HG02973 (cell line): ENCODE measurements around the gene STKLD1.
"Not testable (repeated sequence)": the region's sequence is repeated elsewhere in the genome, so short reads cannot be mapped to it uniquely, and the experiment has no call there.

ENCODE experiments used
- ATAC-seq: cut with Tn5 transposase; IDR thresholded peaks from one replicate; pipeline ENCODE4 v1.9.1; 2021; ENCODE audit warnings: moderate library complexity; ENCODE audit not compliant: unreplicated experiment

Gene STKLD1

DNA sequence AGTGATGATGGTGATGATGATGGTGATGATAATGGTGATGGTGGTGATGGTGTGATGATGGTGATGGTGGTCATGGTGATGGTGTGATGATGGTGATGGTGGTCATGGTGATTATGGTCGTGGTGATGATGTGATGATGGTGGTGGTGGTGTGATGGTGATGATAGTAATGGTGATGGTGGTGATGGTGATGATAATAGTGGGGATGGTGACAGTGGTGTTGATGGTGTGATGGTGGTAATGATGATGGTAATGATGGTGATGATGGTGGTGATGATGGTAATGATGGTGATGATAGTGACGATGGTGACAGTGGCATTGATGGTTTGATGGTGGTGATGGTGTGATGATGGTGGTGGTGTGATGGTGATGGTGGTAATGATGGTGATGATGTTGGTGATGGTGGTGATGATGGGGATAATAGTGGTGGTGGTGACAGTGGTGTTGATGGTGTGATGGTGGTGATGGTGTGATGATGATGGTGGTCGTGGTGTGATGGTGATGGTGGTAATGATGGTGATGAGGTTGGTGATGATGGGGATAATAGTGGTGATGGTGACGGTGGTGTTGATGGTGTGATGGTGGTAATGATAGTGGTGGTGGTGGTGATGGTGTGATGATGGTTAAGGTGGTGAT, 6.5 kb downstream of the STKLD1 start:
- ATAC-seq, result no peak

DNA sequence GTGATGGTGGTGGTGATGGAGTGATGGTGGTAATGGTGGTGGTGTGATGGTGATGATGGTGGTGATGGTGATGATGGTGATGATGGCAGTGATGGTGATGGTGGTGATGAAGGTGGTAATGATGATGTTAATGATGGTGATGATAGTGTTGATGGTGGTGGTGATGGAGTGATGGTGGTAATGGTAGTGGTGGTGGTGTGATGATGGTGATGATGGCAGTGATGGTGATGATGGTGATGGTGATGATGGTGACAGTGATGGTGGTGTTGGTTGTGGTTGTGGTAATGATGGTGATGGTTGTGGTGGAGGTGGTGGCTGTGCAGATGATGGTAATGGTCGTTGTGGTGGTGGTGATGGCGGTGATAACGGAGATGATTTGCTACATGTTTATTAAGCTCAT, 7.3 kb downstream of the STKLD1 start:
- no peak for ATAC-seq

DNA sequence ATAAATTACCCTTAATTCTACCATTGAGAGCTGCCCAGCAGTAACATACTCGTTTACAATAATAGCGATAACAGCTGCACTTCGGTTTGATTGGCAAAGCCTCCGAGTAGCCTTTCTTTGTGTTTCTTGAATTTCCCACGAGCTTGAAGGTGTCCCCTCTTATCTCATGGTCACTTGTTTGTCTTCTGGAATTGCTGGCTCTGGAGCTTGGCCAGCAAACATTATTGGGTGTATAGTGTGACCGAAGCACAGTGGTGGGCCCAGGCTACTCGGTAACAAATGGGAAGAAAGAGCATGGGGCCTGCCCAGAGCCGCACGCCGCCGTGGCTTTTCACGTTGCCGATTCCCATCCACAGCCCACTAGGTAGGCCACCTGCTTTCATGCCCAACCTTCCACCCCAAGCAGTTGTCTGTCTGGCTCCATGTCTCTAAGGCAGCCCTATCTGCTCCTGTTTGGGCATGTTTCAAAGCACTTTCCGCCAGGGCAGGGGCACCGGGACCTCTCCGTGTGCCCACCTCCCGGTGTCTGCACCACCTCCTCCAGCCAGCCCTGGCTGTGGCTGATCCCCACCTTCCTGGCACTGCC, 8.7 kb downstream of the STKLD1 start:
- ATAC-seq, result no peak

GRCh38 chr9:133385452-133385851, 9.3 kb downstream of the STKLD1 start:
- ATAC-seq, result no peak

- no peak for ATAC-seq
These were observed 10.2 kb downstream of the STKLD1 start for GRCh38 chr9:133386338-133386737.

- ATAC-seq, result no peak
These were observed 11.5 kb downstream of the STKLD1 start for GRCh38 chr9:133387680-133388079.

DNA sequence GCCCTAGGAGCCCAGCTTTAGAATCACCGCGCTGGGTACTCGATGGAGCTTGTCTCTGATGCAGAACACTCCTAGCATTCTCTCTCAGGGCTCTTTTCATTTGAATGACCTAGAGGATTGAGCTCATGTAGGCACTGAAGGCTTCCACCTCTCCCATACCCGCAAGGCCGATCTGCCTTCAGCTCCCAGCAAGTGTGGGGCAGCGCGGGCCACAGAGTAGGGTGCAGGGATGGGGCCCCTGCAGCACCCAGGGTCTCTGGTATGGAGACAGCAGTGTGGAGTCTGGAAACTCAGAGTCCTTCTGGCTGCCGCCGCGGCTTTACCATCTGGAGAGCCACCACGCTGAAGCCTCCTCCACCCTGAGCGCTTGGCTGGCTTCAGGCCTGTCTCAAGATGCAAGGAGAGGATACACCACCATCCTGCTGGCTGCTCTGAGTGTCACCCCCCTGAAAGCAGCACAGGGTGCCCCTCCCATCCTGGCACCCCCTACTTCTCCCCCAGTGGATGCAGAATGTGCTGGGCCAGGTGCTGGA, 12.9 kb downstream of the STKLD1 start:
- no peak for ATAC-seq

DNA sequence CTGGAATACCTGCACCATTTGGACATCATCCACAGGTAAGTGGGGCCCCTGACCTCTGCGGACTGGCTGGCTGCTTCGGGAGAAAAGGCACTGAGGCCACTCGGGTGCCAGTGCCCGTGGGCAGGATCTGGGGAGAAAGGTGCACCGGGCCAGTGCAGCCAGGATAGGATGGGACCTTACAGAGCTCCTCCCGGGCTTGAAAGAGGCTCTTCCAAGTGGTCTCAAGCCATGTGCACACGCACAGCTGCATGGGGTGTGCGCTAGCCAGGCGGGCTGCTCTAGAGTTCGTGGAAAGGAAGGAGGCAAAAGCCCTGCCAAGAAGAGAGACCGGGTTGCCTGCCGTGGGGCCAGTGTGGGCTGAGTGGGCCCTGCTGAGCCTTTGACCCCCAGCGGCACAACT, 13.4 kb downstream of the STKLD1 start:
- no peak for ATAC-seq

DNA sequence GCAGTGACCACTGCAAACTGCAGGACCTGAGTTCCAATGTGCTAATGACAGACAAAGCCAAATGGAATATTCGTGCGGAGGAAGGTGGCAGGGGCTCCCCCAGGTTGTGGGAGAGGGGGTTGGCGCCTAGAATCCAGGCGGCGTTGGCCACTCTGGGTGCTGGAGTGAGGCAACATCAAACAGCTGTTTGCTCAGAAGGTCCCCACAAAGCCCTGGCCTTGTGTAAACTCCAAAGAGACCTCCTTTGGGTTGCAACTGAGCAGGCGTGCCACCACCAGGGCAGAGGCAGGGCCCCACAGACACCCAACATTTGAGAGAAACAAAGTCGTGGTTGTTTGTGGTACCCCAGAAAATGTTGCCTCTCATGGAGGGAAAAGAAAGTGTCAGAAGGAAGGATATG, 14.5 kb downstream of the STKLD1 start:
- ATAC-seq, result no peak

DNA sequence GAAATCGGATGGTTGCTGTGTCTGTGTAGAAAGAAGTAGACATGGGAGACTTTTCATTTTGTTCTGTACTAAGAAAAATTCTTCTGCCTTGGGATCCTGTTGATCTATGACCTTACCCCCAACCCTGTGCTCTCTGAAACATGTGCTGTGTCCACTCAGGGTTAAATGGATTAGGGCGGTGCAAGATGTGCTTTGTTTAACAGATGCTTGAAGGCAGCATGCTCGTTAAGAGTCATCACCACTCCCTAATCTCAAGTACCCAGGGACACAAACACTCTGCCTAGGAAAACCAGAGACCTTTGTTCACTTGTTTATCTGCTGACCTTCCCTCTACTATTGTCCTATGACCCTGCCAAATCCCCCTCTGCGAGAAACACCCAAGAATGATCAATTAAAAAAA, 15.3 kb downstream of the STKLD1 start:
- not testable (repeated sequence) for ATAC-seq

GRCh38 chr9:133392308-133392707, 16.1 kb downstream of the STKLD1 start:
- ATAC-seq, result not testable (repeated sequence)

GRCh38 chr9:133393399-133393798, 17.2 kb downstream of the STKLD1 start:
- ATAC-seq, result no peak

- no peak for ATAC-seq
These were observed 18.6 kb downstream of the STKLD1 start for GRCh38 chr9:133394687-133395271.

DNA sequence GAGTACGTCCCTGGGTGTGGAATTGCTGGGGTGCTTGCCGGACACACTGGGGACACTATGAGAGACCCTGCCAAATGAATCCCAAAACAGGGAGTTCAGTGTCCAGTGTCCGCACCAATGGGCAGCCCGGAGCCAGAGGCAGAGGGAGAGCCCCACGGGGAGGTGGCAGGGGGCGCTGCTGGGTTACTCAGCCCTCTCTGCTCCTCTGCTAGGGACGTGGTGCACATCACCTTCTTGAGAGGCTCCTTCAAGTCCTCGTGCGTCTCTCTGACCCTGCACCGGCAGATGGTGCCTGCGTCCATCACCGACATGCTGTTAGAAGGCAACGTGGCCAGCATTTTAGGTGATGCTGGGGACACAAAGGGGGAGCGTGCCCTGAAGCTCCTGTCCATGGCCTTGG, 20.8 kb downstream of the STKLD1 start:
- no peak for ATAC-seq

GRCh38 chr9:133397370-133397769, 21.2 kb downstream of the STKLD1 start:
- ATAC-seq, result no peak

GRCh38 chr9:133397895-133398294, 21.7 kb downstream of the STKLD1 start:
- ATAC-seq, result no peak

- no peak for ATAC-seq
These were observed 24.1 kb downstream of the STKLD1 start for GRCh38 chr9:133400292-133400691.

GRCh38 chr9:133401588-133401987, 25.4 kb downstream of the STKLD1 start:
- no peak for ATAC-seq

DNA sequence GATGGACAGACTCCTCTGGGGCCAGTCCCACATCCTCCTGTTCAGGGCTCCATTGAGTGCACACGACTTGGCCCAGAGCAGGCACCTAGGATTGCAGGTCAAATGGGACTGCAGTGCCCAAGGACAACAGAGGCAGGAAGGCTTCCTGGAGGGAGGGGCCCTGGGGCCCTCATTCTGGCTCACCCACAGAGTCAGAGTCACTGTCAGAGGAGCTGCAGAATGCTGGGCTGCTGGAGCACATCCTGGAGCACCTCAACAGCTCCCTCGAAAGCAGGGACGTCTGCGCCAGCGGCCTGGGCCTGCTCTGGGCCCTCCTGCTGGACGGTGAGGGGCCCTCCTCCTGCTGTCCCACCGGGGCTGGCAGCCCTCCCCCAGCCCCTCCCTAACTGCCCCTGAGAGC, 26.5 kb downstream of the STKLD1 start:
- ATAC-seq, result no peak

- no peak for ATAC-seq
These were observed 27.7 kb downstream of the STKLD1 start for GRCh38 chr9:133403766-133404453.

- no peak for ATAC-seq
These were observed 28.4 kb downstream of the STKLD1 start for GRCh38 chr9:133404454-133405002.
